GM12878 (cell line): ENCODE data around the gene PLEKHA7. TPM values are rescaled to one million over a fixed set of nuclear protein-coding genes. Genes with fewer than 3 reads are reported as not detected.

ENCODE experiments used
- GATAD2B ChIP-seq: fragments of 450-650 bp; conservative IDR thresholded peaks from 2 replicates; pipeline ENCODE4 v1.6.1; 2017; ENCODE audit warnings: low read depth, mild to moderate bottlenecking, moderate library complexity
- HCFC1 ChIP-seq: fragments of 150-350 bp; IDR thresholded peaks from 2 replicates; pipeline ENCODE4 v1.6.1; 2014; ENCODE audit warnings: low read length
- RB1 ChIP-seq: fragments of 450-650 bp; formaldehyde crosslinking; IDR thresholded peaks from 2 replicates; pipeline ENCODE4 v1.6.1; 2017; ENCODE audit warnings: mild to moderate bottlenecking, borderline replicate concordance
- SIN3A ChIP-seq: IDR thresholded peaks from 2 replicates; pipeline ENCODE4 v1.6.1; 2012; ENCODE audit warnings: low read depth, low read length, improper control_type of control experiment
- STAT3 ChIP-seq: IDR thresholded peaks from 2 replicates; pipeline ENCODE4 v1.6.1; 2011; ENCODE audit warnings: low read depth, low read length, improper control_type of control experiment
- USF2 ChIP-seq: IDR thresholded peaks from 2 replicates; pipeline ENCODE4 v1.6.1; 2011; ENCODE audit warnings: low read depth, low read length, improper control_type of control experiment, borderline replicate concordance
- polyA plus RNA-seq, 11 experiments: library from polyadenylated mRNA; depleted of rRNA in 4 of 11; unstranded in 6 of 11; stranded (reverse) in 5 of 11; fragments of >200 nt; fragmentation: Nextera tagmentation in 4 of 11; fragmentation: Illumina TruSeq in 1 of 11; extraction: Ambion mirVana in 4 of 11; extraction: Trizol in 1 of 11; gene quantifications; 1 replicate in 1 of 11; 2 replicates in 10 of 11; pipeline versions ENCODE4 v1.2.1 to v1.2.3, GENCODE V29; 2011 to 2016; ENCODE audit warnings: inconsistent platforms in 2 of 11, missing spikeins in 2 of 11, low read depth in 1 of 11
- total RNA-seq, 4 experiments: library from RNA; depleted of rRNA in 3 of 4; stranded (reverse); fragments of >200 nt in 3 of 4; fragmentation: Illumina TruSeq in 1 of 4; extraction: Trizol in 1 of 4; gene quantifications; 2 replicates each; pipeline versions ENCODE4 v1.2.1 to v1.2.3, GENCODE V29; 2013 to 2021
- TF ChIP-seq, protein P1 (sequence below): fragments of 450-650 bp; IDR thresholded peaks from 2 replicates; pipeline ENCODE4 v1.6.1; 2017; ENCODE audit warnings: antibody characterized with exemption, mild to moderate bottlenecking, moderate library complexity
- TF ChIP-seq, protein P2 (sequence below): fragments of 450-650 bp; conservative IDR thresholded peaks from 2 replicates; pipeline ENCODE4 v1.6.1; 2017; ENCODE audit warnings: mild to moderate bottlenecking, moderate library complexity
- TF ChIP-seq, protein P3 (sequence below): IDR thresholded peaks from 2 replicates; pipeline ENCODE4 v1.6.1; 2012; ENCODE audit warnings: mild to moderate bottlenecking, low read depth, low read length

The PLEKHA7 gene
- total and polyA plus RNA-seq, 10 of the 15 experiments (the other 5 are each of a cell fraction or from before 2014, with no cell fraction given) = 0.45 to 5.3 (median 2.1) TPM

GRCh38 chr11:16926883-16927626, 87.2 kb downstream of the PLEKHA7 start (continued):
- TF ChIP-seq, protein P1, sequence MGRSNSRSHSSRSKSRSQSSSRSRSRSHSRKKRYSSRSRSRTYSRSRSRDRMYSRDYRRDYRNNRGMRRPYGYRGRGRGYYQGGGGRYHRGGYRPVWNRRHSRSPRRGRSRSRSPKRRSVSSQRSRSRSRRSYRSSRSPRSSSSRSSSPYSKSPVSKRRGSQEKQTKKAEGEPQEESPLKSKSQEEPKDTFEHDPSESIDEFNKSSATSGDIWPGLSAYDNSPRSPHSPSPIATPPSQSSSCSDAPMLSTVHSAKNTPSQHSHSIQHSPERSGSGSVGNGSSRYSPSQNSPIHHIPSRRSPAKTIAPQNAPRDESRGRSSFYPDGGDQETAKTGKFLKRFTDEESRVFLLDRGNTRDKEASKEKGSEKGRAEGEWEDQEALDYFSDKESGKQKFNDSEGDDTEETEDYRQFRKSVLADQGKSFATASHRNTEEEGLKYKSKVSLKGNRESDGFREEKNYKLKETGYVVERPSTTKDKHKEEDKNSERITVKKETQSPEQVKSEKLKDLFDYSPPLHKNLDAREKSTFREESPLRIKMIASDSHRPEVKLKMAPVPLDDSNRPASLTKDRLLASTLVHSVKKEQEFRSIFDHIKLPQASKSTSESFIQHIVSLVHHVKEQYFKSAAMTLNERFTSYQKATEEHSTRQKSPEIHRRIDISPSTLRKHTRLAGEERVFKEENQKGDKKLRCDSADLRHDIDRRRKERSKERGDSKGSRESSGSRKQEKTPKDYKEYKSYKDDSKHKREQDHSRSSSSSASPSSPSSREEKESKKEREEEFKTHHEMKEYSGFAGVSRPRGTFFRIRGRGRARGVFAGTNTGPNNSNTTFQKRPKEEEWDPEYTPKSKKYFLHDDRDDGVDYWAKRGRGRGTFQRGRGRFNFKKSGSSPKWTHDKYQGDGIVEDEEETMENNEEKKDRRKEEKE = no peak
- TF ChIP-seq GATAD2B (no peak), HCFC1 (no peak), SIN3A (no peak), USF2 (no peak), RB1 (no peak), STAT3 (no peak)
- TF ChIP-seq, protein P2, sequence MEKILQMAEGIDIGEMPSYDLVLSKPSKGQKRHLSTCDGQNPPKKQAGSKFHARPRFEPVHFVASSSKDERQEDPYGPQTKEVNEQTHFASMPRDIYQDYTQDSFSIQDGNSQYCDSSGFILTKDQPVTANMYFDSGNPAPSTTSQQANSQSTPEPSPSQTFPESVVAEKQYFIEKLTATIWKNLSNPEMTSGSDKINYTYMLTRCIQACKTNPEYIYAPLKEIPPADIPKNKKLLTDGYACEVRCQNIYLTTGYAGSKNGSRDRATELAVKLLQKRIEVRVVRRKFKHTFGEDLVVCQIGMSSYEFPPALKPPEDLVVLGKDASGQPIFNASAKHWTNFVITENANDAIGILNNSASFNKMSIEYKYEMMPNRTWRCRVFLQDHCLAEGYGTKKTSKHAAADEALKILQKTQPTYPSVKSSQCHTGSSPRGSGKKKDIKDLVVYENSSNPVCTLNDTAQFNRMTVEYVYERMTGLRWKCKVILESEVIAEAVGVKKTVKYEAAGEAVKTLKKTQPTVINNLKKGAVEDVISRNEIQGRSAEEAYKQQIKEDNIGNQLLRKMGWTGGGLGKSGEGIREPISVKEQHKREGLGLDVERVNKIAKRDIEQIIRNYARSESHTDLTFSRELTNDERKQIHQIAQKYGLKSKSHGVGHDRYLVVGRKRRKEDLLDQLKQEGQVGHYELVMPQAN = no peak
- TF ChIP-seq, protein P3, sequence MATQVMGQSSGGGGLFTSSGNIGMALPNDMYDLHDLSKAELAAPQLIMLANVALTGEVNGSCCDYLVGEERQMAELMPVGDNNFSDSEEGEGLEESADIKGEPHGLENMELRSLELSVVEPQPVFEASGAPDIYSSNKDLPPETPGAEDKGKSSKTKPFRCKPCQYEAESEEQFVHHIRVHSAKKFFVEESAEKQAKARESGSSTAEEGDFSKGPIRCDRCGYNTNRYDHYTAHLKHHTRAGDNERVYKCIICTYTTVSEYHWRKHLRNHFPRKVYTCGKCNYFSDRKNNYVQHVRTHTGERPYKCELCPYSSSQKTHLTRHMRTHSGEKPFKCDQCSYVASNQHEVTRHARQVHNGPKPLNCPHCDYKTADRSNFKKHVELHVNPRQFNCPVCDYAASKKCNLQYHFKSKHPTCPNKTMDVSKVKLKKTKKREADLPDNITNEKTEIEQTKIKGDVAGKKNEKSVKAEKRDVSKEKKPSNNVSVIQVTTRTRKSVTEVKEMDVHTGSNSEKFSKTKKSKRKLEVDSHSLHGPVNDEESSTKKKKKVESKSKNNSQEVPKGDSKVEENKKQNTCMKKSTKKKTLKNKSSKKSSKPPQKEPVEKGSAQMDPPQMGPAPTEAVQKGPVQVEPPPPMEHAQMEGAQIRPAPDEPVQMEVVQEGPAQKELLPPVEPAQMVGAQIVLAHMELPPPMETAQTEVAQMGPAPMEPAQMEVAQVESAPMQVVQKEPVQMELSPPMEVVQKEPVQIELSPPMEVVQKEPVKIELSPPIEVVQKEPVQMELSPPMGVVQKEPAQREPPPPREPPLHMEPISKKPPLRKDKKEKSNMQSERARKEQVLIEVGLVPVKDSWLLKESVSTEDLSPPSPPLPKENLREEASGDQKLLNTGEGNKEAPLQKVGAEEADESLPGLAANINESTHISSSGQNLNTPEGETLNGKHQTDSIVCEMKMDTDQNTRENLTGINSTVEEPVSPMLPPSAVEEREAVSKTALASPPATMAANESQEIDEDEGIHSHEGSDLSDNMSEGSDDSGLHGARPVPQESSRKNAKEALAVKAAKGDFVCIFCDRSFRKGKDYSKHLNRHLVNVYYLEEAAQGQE = no peak
- TF ChIP-seq, all 136 proteins: peak for 0
